ENCODE results near the gene SORBS2. TPM values are rescaled to one million over a fixed set of nuclear protein-coding genes. Genes with fewer than 3 reads are reported as not detected.

SORBS2 gene
- total RNA-seq, 1 donor from 2014 or later, result 1.1 TPM

GRCh38 chr4:185754961-185755360, 57.0 kb downstream of the SORBS2 start:
- no peak for TF ChIP-seq CTCF (IDR thresholded peaks at IDR 0.05; ENCODE audit: insufficient read depth, low read length, severe bottlenecking)
- Histone ChIP-seq H3K27me3 (ENCODE audit: control insufficient read depth, insufficient read depth, low read length) (no peaks in the 10 kb centered on the region), H3K4me3 (ENCODE audit: low read depth, low read length) (no peak overlapping the region), H3K36me3 (ENCODE audit: control insufficient read depth, insufficient read depth, low read length) (no peaks in the 10 kb centered on the region)
- FAIRE-seq (no peak), DNase-seq (ENCODE audit: low read depth) (peak; percentile 22)

GRCh38 chr4:185752872-185753271, 59.1 kb downstream of the SORBS2 start:
- no peaks in the 10 kb centered on the region for H3K27me3 ChIP-seq (ENCODE audit: control insufficient read depth, insufficient read depth, low read length)
- no peaks in the 10 kb centered on the region for H3K36me3 ChIP-seq (ENCODE audit: control insufficient read depth, insufficient read depth, low read length)
- no peak overlapping the region for H3K4me3 ChIP-seq (ENCODE audit: low read depth, low read length)
- DNase-seq (ENCODE audit: low read depth) (no peak), FAIRE-seq (no peak)
- no peak for TF ChIP-seq CTCF (IDR thresholded peaks at IDR 0.05; ENCODE audit: insufficient read depth, low read length, severe bottlenecking)

GRCh38 chr4:185749858-185750257, 62.1 kb downstream of the SORBS2 start:
- TF ChIP-seq CTCF (IDR thresholded peaks at IDR 0.05; ENCODE audit: insufficient read depth, low read length, severe bottlenecking), result no peak
- DNase-seq (ENCODE audit: low read depth), result no peak
- Histone ChIP-seq H3K4me3 (ENCODE audit: low read depth, low read length) (no peak overlapping the region), H3K36me3 (ENCODE audit: control insufficient read depth, insufficient read depth, low read length) (no peaks in the 10 kb centered on the region), H3K27me3 (ENCODE audit: control insufficient read depth, insufficient read depth, low read length) (no peaks in the 10 kb centered on the region)
- FAIRE-seq, result no peak

- TF ChIP-seq CTCF (IDR thresholded peaks at IDR 0.05; ENCODE audit: insufficient read depth, low read length, severe bottlenecking), result no peak
- Histone ChIP-seq H3K4me3 (ENCODE audit: low read depth, low read length) (no peak overlapping the region), H3K36me3 (ENCODE audit: control insufficient read depth, insufficient read depth, low read length) (no peaks in the 10 kb centered on the region), H3K27me3 (ENCODE audit: control insufficient read depth, insufficient read depth, low read length) (no peaks in the 10 kb centered on the region)
- FAIRE-seq (no peak), DNase-seq (ENCODE audit: low read depth) (no peak)
Observed at GRCh38 chr4:185748901-185749390, 63.0 kb downstream of the SORBS2 start.

GRCh38 chr4:185745891-185746290, 66.1 kb downstream of the SORBS2 start:
- no peak for TF ChIP-seq CTCF (IDR thresholded peaks at IDR 0.05; ENCODE audit: insufficient read depth, low read length, severe bottlenecking)
- FAIRE-seq (no peak), DNase-seq (ENCODE audit: low read depth) (no peak)
- H3K4me3 ChIP-seq (ENCODE audit: low read depth, low read length), result no peak overlapping the region
- no peaks in the 10 kb centered on the region for H3K27me3 ChIP-seq (ENCODE audit: control insufficient read depth, insufficient read depth, low read length)
- no peaks in the 10 kb centered on the region for H3K36me3 ChIP-seq (ENCODE audit: control insufficient read depth, insufficient read depth, low read length)

- DNase-seq (ENCODE audit: low read depth) (no peak), FAIRE-seq (no peak)
- Histone ChIP-seq H3K4me3 (ENCODE audit: low read depth, low read length) (no peak overlapping the region), H3K36me3 (ENCODE audit: control insufficient read depth, insufficient read depth, low read length) (no peaks in the 10 kb centered on the region), H3K27me3 (ENCODE audit: control insufficient read depth, insufficient read depth, low read length) (no peaks in the 10 kb centered on the region)
- no peak for TF ChIP-seq CTCF (IDR thresholded peaks at IDR 0.05; ENCODE audit: insufficient read depth, low read length, severe bottlenecking)
Observed at GRCh38 chr4:185744946-185745345, 67.0 kb downstream of the SORBS2 start.
